HG02852 (cell line): ENCODE measurements around the gene DPP4.
"Not testable (repeated sequence)": the region's sequence is repeated elsewhere in the genome, so short reads cannot be mapped to it uniquely, and the experiment has no call there.

Experiments
- ATAC-seq: cut with Tn5 transposase; IDR thresholded peaks from one replicate; pipeline ENCODE4 v1.9.1; 2021; ENCODE audit warnings: mild to moderate bottlenecking, moderate library complexity; ENCODE audit not compliant: unreplicated experiment

DPP4 gene

DNA sequence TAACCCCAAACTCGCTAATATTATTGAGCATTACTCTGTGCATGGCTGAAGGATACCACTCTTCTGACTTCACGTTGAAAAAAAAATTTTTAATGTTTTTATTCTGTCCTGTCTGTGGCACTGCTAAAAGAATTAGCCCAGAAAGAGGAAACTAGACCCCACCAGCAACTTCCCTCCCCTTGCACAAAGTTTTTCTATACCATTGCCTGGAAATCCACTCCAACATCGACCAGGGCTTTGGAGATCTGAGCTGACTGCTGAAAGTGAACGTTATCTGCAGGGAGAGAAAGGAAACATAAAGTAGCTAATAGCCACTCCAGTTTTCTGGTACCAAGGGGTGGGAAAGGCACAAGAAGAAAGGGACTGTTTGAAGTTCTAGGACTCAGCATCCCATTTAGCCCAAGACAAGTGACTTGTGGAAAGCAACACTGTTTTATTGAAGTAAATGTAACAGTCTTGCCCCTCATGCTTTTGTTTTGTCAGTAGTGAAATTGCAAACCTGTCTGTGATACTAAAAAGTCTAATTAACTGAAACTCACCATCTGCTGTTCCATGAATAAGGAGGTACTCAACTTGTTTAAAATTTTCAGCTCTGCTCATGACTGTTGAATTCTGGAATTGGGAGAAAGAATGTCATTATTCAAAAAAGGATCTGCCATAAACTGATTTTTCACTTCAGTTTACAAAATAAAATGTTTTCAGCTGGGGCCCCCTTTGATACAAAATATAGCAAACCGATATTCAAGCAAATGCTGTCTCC, 79.1 kb downstream of the DPP4 start:
- ATAC-seq, result no peak

DNA sequence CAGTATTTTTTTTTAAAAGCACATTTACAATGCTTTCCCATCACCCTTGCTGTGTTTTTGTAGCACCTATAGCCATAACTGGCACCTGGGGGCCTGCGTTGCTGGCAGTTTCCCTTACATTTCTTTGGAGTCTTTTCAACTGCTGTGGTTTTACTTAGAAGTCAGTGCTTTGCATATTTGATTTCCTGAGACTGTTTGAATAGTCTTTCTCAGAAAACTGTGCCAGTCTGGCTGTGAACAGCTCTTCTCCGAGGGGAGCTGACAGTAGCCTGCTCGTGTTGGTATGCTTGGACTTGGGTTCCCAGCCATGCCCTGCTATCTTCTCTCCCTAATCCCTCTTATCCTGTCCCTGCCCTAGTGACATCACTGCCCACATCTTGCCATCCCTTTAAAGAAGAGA, 81.5 kb downstream of the DPP4 start:
- ATAC-seq, result peak; percentile 46

DNA sequence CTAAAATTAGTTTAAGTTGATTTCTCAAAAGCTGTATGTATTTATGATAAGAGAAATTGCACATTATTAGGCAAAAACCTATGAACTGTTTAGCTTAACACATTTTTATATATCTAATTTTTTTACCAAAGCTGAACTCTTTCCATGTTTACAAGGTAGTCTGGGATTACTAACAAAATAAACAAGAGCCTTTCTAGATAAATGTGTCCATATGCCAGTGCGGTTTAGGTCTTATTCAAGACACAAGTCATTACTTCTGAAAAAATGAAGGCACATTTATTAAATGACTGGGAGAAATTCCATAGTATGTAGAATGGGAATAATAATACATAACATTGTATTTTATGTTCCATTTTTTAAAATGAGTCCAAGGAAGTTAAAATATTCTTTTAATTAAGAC, 82.0 kb downstream of the DPP4 start:
- no peak for ATAC-seq

DNA sequence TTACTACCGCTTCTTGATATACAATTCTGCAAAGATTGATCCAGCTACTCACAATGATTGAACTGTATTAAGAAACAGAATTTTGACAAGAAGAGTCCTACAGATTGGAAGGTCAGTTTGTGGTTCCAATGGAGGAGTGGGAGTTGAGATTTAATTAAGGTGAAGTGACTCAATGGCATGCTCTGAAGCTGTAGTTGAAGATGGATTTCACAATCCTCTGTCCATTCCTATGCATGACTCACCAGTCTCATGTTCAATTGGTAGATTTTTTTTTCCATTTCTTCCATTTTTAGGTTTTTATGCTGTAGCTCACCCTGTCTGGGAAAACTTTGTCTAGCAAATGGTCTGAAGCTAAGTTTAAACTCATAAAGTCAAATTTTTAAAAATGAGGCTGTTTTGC, 83.3 kb downstream of the DPP4 start:
- no peak for ATAC-seq

DNA sequence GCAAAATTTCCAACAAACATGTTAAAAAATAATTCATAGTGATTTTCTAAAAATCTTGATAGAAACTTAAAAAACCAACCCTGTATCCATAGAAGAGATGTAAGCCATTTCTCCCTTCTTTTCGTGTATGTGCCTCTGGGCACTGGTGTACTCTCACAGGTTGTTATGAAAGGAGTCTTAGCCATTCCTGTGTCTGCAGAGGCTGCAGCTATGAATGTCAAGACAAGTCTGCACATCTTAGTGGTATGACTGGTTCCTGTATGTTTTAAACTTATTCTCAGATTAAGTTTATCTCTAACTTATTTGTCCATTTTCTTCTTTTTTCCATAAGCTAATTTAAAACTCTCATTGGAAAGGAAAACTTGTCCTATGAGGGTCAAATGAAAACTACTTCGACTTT, 84.0 kb downstream of the DPP4 start:
- ATAC-seq, result no peak

DNA sequence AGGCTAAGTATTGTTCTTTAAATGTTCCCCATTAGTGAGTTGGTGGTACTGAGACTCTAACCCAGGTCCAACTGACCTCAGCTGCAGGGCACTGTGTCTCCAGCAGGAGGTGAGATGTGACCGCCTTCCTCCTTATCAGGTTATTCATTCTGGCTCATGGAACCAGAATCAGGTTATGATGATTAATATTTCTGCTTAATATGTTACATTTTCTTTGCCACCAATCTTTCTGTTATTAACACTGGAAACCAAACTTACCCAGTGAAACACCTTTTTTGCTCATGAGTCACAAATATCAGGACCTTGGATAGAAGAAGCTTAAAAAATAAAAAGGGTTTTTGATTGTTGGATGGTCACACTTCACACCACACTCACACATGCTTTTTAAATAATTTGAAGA, 85.4 kb downstream of the DPP4 start:
- ATAC-seq, result no peak

DNA sequence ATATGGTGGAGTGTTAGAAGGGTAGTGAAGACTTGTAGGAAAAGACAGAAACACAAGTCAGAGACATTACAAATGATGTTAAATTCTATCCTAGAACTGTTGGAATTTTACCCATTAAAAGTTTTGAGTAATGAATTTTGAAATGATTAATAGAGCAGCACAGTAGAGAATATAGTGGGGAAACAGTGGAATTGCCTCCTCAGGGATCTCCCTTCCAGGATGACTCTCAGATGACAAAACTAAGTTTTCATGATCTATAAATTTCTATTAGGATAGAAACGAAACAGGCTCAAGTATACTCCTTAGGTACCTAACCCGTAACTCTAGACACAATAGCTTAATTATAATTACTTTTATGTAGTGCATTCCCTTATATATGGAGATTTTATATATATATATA, 86.7 kb downstream of the DPP4 start:
- no peak for ATAC-seq

DNA sequence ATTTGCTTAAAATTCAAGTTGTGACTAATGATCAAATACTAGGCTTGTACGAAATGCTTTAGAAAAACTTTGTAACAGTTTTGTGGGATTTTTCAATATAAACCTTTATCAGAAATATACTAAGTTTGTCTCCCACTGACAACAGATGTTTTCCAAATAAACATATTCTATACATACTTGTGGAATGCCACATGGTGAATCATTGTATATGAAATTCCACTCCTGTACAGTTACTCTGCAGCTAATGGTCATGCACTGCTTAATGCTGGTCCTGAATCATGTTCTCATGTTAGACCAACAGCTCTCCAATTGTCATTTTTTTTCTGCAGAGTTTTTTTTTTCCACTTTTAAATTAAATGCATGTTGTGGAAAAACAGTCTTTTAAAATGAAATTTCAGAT, 90.1 kb downstream of the DPP4 start:
- no peak for ATAC-seq

DNA sequence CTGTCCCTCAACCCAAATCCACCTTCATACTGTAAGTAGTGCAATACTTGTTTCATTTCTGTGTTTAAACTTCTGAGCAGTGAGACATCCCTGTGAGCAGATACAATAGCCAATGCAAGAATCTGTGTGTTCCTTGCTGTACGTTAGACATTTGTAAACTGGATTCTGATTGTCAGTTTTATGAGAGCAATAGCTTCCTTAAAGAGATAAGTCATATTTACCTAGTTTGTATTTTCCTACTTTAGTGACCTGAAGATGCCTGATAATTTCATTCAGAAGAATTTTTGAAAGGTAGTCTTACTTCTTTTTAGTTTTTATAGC, 90.7 kb downstream of the DPP4 start:
- ATAC-seq, result no peak

DNA sequence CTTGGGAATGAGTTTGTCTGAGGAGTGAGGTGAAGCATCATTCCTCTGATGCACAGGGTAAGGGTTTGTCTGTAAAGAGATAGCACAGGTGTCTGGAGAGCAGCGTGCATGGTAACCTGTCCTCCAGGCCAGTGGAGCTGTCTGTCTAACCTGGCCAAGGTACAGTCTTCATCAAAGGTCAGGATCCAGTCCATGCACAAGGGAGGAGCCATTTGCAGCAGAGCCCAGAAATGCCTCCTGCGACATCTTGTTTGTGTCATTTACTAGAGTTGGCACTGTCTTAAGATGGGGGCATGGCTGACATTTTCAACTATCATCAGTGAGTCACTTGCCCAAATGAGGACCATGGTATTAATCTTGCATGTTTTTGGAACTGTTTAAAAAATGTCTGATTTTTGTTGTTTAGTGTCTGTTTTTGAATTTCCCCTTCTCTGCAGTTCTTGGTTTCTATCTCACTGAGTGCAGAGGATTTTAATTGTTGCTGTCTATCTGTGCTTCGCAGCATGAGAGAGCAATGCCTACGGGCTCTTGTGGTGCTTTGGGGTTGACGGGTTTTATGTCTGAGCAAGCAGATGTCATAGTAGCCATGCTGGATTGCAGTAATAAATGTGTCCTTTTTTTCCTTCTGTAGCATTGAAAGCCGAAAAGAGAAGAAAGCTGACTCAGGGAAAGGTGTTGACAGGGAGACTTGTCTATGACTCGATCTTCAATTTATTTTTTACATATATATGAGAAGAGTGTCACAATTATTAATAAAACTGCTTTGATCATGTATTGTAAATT, 91.3 kb downstream of the DPP4 start:
- ATAC-seq, result no peak

DNA sequence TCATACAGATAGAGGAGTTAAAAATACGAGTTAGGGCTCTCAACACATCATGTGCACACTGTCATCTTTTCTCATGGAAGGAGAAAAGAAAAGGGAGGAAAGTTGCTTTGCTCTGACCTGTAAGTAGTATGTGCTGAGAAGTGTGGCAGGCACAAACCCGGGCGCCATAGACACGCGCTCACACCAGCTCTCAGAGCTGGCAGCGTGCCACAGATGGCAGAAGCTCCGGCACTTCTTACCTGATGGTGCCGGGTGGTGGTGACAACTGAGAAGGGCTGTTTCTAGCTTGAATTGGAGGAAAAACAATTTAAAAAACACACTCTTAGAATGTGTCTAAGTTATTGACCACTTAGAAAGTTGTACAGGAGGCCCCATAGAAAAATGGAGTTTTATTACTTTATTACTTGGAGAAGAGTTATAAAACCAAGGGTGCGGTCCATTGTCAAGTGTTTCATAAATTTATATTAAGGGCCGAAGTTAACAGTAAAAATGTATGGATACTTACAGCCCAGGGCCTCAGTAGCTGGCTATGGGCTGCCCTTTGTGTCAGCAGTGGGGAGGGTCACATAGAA, 92.2 kb downstream of the DPP4 start:
- no peak for ATAC-seq

DNA sequence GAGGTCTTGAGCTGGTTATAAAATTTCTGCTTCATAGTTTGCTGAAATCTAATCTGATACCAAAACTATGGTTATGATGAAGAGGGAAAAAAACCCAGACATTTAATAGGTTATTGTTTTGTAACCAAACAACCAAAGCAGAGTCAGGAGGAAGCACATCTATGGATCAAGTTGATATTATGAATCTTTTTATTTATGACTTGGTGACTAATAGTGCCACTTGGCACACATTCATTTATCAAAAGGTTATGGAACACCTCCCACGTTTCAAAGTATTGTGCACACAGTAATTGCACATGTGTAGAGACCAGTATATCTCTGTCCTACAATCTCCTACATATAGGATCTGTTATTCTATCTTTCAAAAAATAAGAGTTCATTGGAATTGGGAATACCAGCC, 93.0 kb downstream of the DPP4 start:
- ATAC-seq, result no peak

DNA sequence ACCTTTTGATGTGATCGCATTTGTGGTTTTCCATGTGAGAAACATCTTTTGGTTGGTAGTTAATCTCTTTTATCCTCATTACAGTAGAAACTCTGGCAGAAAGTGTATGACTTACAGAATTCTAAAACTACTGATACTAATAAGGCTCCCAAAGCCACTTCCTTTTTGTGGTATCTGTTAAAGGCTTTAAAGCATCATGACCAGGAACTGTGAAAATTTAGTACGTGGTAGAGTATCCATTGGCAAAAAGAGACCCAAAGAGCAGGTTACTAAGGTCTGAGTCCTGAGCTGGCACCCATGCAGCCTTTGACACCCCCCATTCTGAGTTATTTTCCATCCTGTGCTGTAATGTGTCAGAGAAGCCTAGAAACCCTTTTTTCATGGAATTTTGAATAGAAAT, 94.5 kb downstream of the DPP4 start:
- ATAC-seq, result no peak

DNA sequence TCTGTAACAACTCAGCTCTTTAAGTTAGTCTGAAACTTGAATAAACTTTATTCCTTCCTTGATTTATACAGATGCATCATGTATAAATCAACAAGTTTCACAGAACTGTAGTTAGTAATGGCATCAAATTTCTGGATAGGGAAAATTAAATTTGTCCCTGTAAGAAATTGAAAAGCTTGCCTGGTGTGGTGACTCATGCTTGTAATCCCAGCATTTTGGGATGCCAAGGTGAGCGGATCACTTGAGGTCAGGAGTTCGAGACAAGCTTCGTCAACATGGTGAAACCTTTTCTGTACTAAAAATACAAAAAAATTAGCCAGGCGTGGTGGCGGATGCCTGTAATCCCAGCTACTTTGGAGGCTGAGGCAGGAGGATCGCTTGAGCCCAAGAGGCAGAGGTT, 96.1 kb downstream of the DPP4 start:
- not testable (repeated sequence) for ATAC-seq

DNA sequence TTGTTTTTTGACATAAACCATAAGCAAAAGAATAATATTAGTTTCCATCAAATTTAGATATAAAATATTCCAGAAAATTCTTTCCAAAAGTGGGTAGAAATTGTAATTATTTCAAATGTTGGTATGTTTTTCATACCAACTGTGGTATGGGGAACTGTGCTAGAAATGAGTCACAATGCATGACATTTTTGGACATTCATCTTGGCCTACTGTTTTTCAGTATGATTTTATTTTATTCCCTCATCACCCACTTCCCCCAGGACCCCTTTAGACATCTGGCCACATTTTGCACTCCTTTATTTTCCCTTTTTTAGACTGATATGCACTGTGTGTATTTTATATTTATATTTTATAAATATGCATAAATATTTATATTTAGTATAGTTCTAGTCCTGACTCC, 97.1 kb downstream of the DPP4 start:
- no peak for ATAC-seq

DNA sequence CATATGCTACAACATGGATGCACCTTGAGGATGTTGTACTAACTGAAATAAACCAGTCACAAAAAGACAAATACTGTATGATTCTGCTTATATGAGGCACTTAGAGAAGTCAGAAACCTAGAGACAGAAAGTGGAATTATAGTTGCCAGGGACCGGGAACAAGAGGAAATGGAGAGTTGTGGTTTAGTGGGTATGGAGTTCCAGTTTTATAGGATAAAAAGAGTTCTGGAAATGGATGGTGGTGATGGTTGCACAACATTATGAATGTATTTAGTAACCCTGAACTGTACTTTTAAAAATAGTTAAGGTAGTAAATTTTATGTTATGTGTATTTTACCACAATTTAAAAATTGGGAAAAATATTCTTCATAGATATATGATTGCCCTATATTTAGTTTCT, 97.7 kb downstream of the DPP4 start:
- ATAC-seq, result no peak

DNA sequence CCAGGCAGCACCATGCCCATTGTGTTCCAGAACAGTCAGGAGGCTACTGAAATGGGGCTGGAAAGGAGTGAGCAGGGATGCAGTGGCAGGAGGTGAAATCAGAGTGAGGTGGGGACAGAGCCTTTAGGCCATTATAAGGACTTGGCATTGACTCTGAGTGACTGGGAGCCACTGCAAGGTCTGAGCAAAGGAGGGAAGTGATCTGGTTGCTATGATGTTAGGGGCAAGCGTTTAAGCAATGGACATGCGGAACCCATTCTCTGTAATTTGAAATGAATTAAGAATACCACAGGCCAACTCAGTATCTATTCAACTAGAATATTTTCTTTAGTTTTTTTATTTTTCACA, 98.2 kb downstream of the DPP4 start:
- no peak for ATAC-seq

DNA sequence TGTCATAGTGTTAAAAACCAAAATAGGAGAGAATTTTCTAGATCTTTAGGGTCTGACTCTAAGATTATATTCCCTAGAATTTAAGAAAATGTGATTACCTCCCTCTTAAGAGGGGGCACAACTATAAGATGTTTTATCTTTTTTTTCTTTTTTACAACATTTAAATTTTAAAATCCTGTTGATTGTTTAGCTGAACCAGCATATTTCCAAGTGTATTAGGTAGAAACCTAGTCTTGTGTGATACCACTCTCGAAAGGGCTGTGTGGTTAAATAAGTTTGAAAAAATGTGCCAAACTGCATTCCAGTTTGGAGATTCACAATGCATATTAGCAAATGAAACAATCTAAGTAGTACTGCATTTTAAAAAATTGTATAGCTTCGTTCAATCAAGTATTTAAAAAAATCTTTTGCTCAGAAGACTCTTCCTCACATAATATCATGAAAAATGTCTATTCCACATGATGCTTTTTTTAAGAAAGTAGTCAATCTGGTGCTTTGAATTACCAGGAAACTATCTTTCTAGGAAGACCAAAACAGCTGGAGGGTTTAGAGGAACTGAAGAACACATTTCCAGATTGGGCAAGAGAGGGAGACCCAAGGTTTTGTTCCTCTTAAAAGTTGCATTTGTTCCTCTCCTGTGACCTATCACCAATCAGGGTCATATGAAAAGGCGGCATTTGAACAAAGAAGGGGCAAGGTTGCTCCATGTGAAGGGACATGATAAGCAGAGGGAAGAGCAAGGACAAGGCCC, 98.8 kb downstream of the DPP4 start:
- ATAC-seq, result no peak

DNA sequence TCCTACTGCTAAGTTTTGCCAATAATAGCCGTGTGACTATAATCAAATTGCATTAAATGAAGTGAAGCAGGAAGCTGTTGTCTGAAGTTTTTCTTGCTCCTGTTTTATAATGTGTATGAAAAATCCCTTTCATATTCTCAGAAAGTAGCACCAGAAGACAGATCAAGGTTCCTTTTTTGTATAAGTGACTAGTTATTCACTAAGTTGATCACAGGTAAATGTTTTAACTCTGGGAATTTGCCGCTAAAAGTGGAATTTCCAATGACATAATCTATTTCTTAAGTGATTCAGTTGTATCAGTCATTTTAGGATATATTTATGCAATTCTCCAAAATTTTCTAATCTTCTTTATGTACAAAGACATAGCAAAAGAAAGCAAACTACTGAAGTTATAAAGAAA, 99.6 kb downstream of the DPP4 start:
- no peak for ATAC-seq

DNA sequence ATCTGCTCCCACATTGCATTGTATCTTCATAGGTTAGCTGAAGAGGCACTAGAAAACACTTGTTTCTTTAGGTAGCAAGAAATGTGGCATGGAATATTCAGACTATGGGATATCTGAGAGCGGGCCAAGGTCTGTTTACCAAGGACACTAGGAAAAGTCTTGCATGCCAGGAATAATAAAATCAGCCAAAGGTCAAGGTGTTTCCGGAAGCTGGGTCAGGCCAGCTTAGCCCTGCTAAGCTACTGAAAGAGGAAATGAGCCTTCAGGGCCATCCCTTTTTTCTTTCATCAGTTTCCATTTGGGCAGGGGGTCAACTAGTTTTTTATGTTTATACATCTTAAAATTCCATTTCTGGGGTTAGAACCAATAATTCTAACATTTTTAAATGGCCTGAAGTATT, 101.1 kb downstream of the DPP4 start:
- no peak for ATAC-seq

DNA sequence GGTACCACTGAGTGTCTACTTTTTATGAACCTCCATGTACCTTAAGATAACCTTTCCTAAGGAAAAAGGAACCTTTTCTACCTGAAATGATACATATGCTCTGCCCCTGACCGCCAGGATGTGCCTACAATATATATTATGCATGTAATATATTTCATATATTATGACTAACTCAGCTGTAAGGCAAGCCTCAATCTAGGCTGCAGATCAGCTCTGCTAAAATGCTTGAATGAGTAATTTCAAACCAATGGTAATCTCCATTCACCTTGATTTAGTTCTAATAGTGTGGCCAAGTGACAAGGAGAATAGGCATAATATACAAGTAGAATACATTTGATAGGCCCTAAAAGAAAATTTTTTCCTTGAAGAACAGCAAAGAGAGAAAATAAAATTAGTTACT, 101.8 kb downstream of the DPP4 start:
- ATAC-seq, result no peak

DNA sequence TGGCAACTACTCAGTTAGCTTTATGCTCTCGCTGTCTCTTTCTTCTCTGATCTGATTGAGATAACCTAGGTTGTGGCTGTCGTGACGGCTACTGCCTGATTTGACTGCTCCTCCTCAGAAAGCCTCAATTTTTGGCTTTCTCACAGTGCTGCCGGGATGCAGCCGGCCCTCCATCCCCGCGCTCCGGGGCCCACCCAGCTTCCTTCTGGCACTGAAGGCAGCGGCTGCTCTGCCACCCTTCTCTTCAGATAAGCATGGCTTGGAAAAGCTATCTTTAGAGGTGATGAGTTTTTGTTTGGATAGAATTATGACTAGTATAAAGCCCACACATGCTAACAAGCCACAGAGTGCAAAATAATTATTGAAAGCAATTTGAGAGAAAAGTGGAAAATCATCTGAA, 102.5 kb downstream of the DPP4 start:
- no peak for ATAC-seq
